K562 (cell line): ENCODE data around the gene CLPSL1. TPM values are rescaled to one million over a fixed set of nuclear protein-coding genes. Genes with fewer than 3 reads are reported as not detected.
A peak's percentile ranks its signal among the peaks of the same experiment; 100 is the strongest.

ENCODE experiments used
- ATAC-seq: fragments of 200-7000 bp; cut with Tn5 transposase; 3 replicates; pipeline ENCODE4 v1.9.1; 2020; ENCODE audit warnings: moderate library complexity
- Bru-seq: library from RNA; stranded (reverse); fragments of 400-500 nt; gene quantifications from one replicate; lab custom pipeline; 2021; lab: Mats Ljungman, UMichigan
- BruChase-seq, 2 experiments: library from RNA; stranded (reverse); fragments of 400-500 nt; gene quantifications; one replicate each; lab custom pipeline; 2021; lab: Mats Ljungman, UMichigan
- BruUV-seq: library from RNA; stranded (reverse); fragments of 400-500 nt; replicated peaks from 2 replicates; lab custom pipeline; 2021; lab: Mats Ljungman, UMichigan
- CTCF ChIA-PET: fragments of 300-600 bp; formaldehyde crosslinking; extraction: SDS; loops from one replicate; lab custom pipeline; 2021; ENCODE audit warnings: low intra/inter-chr PET ratio; lab: Yijun Ruan, JAX
- POLR2A ChIA-PET: fragments of 300-600, 350-650 bp; sonication (Branson Sonifier 250); formaldehyde crosslinking; extraction: SDS; loops from one replicate; lab custom pipeline; 2021; ENCODE audit warnings: antibody characterized with exemption, inconsistent platforms; lab: Yijun Ruan, JAX
- DNase-seq, 4 experiments: peaks; one replicate each; pipeline versions ENCODE4 v3.0.0 to v3.0.0-alpha.2; 2011 to 2018; ENCODE audit warnings: low spot score in 3 of 4, mixed read lengths in 3 of 4; ENCODE audit errors: extremely low read depth in 1 of 4
- FAIRE-seq: peaks from 2 replicates; lab custom pipeline; 2011; peaks lifted over from hg19 to GRCh38; lab: Jason Lieb, UNC
- H2AFZ ChIP-seq: 2 replicates; pipeline ENCODE4 v1.6.0; 2011; ENCODE audit warnings: low read depth, low read length, control low read depth, inconsistent platforms
- H3K27ac ChIP-seq: fragments of 200-600 bp; 3 replicates; pipeline ENCODE4 v1.8.0; 2011; ENCODE audit warnings: low read depth, mild to moderate bottlenecking, control low read depth, inconsistent platforms, low read length, moderate library complexity, mixed read lengths; ENCODE audit errors: extremely low read depth
- H3K27me3 ChIP-seq, 2 experiments: fragments of 300-600 bp in 1 of 2; 2 replicates in 1 of 2; 3 replicates in 1 of 2; pipeline versions ENCODE4 v1.6.0 to v1.8.0; 2011; ENCODE audit warnings: inconsistent platforms in 2 of 2, low read length in 2 of 2, mild to moderate bottlenecking in 1 of 2, mixed read lengths in 1 of 2, moderate library complexity in 1 of 2; ENCODE audit not compliant: control insufficient read depth in 2 of 2, insufficient read depth in 2 of 2
- H3K36me3 ChIP-seq: fragments of 300-600 bp; 3 replicates; pipeline ENCODE4 v1.8.0; 2011; ENCODE audit warnings: mild to moderate bottlenecking, low read length, inconsistent platforms; ENCODE audit not compliant: control insufficient read depth, insufficient read depth
- H3K4me1 ChIP-seq, 2 experiments: fragments of 200-600 bp in 1 of 2; replicated peaks in 1 of 2; 2 replicates in 1 of 2; 3 replicates in 1 of 2; pipeline versions ENCODE4 v1.5.1 to v1.8.0; 2011; ENCODE audit warnings: inconsistent platforms in 2 of 2, low read length in 2 of 2, mild to moderate bottlenecking in 1 of 2, mixed read lengths in 1 of 2, moderate library complexity in 1 of 2; ENCODE audit not compliant: control insufficient read depth in 2 of 2, insufficient read depth in 2 of 2
- H3K4me2 ChIP-seq: 2 replicates; pipeline ENCODE4 v1.6.1; 2011; ENCODE audit warnings: low read length, control low read depth, inconsistent platforms, mixed read lengths; ENCODE audit not compliant: insufficient read depth
- H3K4me3 ChIP-seq: fragments of 200-600 bp; sonication (generic), shearing (Covaris generic); 2 replicates; pipeline ENCODE4 v1.5.1; 2016; ENCODE audit warnings: control low read depth, inconsistent platforms
- H3K79me2 ChIP-seq: fragments of 200-600 bp; 3 replicates; pipeline ENCODE4 v1.8.0; 2011; ENCODE audit warnings: low read length, inconsistent platforms; ENCODE audit not compliant: control insufficient read depth, insufficient read depth
- H3K9ac ChIP-seq, 2 experiments: 2 replicates each; pipeline versions ENCODE4 v1.6.0 to v1.6.1; 2011; ENCODE audit warnings: low read depth in 2 of 2, low read length in 2 of 2, control low read depth in 1 of 2, inconsistent platforms in 1 of 2, mild to moderate bottlenecking in 1 of 2, mixed read lengths in 1 of 2; ENCODE audit not compliant: insufficient read depth in 1 of 2
- H3K9me1 ChIP-seq: one replicate; pipeline ENCODE4 v1.6.0; 2011; ENCODE audit warnings: inconsistent platforms, mild to moderate bottlenecking, low read length, moderate library complexity; ENCODE audit not compliant: control insufficient read depth, insufficient read depth
- H3K9me3 ChIP-seq: replicated peaks from 2 replicates; pipeline ENCODE4 v1.5.1; 2011; ENCODE audit warnings: low read depth, low read length, inconsistent platforms; ENCODE audit not compliant: control insufficient read depth, insufficient read depth
- H4K20me1 ChIP-seq: replicated peaks from 2 replicates; pipeline ENCODE4 v1.6.1; 2011; ENCODE audit warnings: low read length, inconsistent platforms, mixed read lengths; ENCODE audit not compliant: control insufficient read depth, insufficient read depth
- ATF7 ChIP-seq: fragments of 450-650 bp; IDR thresholded peaks from 2 replicates; pipeline ENCODE4 v1.7.1; 2014; ENCODE audit warnings: mild to moderate bottlenecking, moderate library complexity
- FIP1L1 ChIP-seq: fragments of 200-400 bp; formaldehyde crosslinking; IDR thresholded peaks from 2 replicates; pipeline ENCODE4 v1.6.1; 2018; ENCODE audit warnings: mild to moderate bottlenecking, low read depth, low read length; ENCODE audit not compliant: poor library complexity, severe bottlenecking
- HMG20B ChIP-seq: fragments of 250-450 bp; sonication (Bioruptor Pico); IDR thresholded peaks from 2 replicates; pipeline ENCODE4 v1.5.0; 2021; ENCODE audit warnings: mild to moderate bottlenecking
- KAT2B ChIP-seq: IDR thresholded peaks from one replicate; pipeline ENCODE4 v1.6.1; 2012; ENCODE audit warnings: low read depth, mild to moderate bottlenecking, control low read depth, inconsistent platforms, low read length, moderate library complexity
- NFIC ChIP-seq: fragments of 450-650 bp; IDR thresholded peaks from 2 replicates; pipeline ENCODE4 v1.6.1; 2017; ENCODE audit warnings: mild to moderate bottlenecking, inconsistent platforms
- OTX1 ChIP-seq: fragments of 450-650 bp; formaldehyde crosslinking; IDR thresholded peaks from 2 replicates; pipeline ENCODE4 v1.4.0; 2022; ENCODE audit warnings: mild to moderate bottlenecking
- SUPT5H ChIP-seq: fragments of 450-650 bp; IDR thresholded peaks from 2 replicates; pipeline ENCODE4 v1.6.1; 2016
- ZC3H8 ChIP-seq: fragments of 450-650 bp; IDR thresholded peaks from 2 replicates; pipeline ENCODE4 v1.6.1; 2017
- ZNF311 ChIP-seq: fragments of 250-450 bp; sonication (Bioruptor Pico); IDR thresholded peaks from 2 replicates; pipeline ENCODE4 v1.4.0; 2020; ENCODE audit warnings: mild to moderate bottlenecking, moderate library complexity
- ZNF589 ChIP-seq: fragments of 200-800 bp; sonication (Bioruptor generic); IDR thresholded peaks from 2 replicates; pipeline ENCODE4 v1.6.1; 2016; ENCODE audit warnings: low read depth, missing genetic modification characterization, missing compliant biosample characterization
- ZNF717 ChIP-seq: fragments of 250-450 bp; sonication (Bioruptor Pico); IDR thresholded peaks from 2 replicates; pipeline ENCODE4 v1.5.0; 2021
- ZNF778 ChIP-seq: fragments of 450-650 bp; formaldehyde crosslinking; IDR thresholded peaks from 2 replicates; pipeline ENCODE4 v1.4.0; 2020; ENCODE audit warnings: mild to moderate bottlenecking, moderate library complexity
- WGBS: fragments of 100-300 bp; shearing (Covaris generic); methylation state at CpG from one replicate; pipeline ENCODE4 v1.1.6; 2016; ENCODE audit warnings: low coverage, mixed read lengths; ENCODE audit not compliant: insufficient coverage; ENCODE audit errors: missing lambda C conversion rate; 5-methylcytosine and 5-hydroxymethylcytosine counted together
- in situ Hi-C: fragments of 300-500 bp; cut with MboI; formaldehyde crosslinking; loops from 4 replicates; pipeline ENCODE4 v1.15.0; 2018; ENCODE audit warnings: inconsistent platforms, mixed read lengths
- intact Hi-C: fragments of 100-400 bp; cut with micrococcal nuclease; formaldehyde crosslinking; loops from 2 replicates; pipeline ENCODE4 v1.14.2; 2022
- long read RNA-seq, 3 experiments: library from polyadenylated mRNA in 2 of 3; library from RNA in 1 of 3; unstranded in 2 of 3; stranded (forward) in 1 of 3; transcript quantifications; one replicate each; pipeline ENCODE4 v2.0.0, GENCODE V29; 2019 to 2022
- polyA minus RNA-seq, 3 experiments: library from RNA; depleted of rRNA, polyadenylated mRNA; stranded (reverse); fragments of >200 nt; gene quantifications; 2 replicates each; pipeline ENCODE4 v1.2.3, GENCODE V29; 2011
- polyA plus RNA-seq, 8 experiments: library from polyadenylated mRNA; depleted of rRNA in 4 of 8; stranded (reverse) in 5 of 8; unstranded in 3 of 8; fragments of >200 nt; fragmentation: Nextera tagmentation in 2 of 8; fragmentation: Illumina TruSeq in 1 of 8; extraction: Ambion mirVana in 2 of 8; extraction: Trizol in 1 of 8; gene quantifications; 2 replicates each; pipeline versions ENCODE4 v1.2.1 to v1.2.3, GENCODE V29; 2011 to 2014; ENCODE audit warnings: inconsistent platforms in 1 of 8, missing spikeins in 1 of 8
- total RNA-seq, 7 experiments: library from RNA; depleted of rRNA in 6 of 7; stranded (reverse); fragments of >200 nt in 6 of 7; fragmentation: Illumina TruSeq in 2 of 7; extraction: Trizol in 2 of 7; gene quantifications; 2 replicates each; pipeline versions ENCODE4 v1.2.1 to v1.2.3, GENCODE V29; 2011 to 2021; ENCODE audit warnings: low replicate concordance in 1 of 7
- TF ChIP-seq, protein P1 (sequence below): IDR thresholded peaks from 3 replicates; pipeline ENCODE4 v1.6.1; 2011; ENCODE audit warnings: borderline replicate concordance, mild to moderate bottlenecking; ENCODE audit not compliant: insufficient read length, insufficient read depth
- TF ChIP-seq, protein P2 (sequence below): sonication (generic); formaldehyde crosslinking; IDR thresholded peaks from 2 replicates; pipeline ENCODE4 v1.8.0; 2022; ENCODE audit warnings: missing genetic modification reagents, mild to moderate bottlenecking, borderline replicate concordance

Gene CLPSL1, protein sequence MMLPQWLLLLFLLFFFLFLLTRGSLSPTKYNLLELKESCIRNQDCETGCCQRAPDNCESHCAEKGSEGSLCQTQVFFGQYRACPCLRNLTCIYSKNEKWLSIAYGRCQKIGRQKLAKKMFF
- not detected in 2 replicates for total RNA-seq (2011; cell fraction: chromatin; rRNA removed; ENCODE audit: low replicate concordance)
- total RNA-seq (2011; cell fraction: nucleolus; rRNA removed): not detected in 2 replicates
- not detected in 2 replicates for total RNA-seq (2011; cell fraction: nucleoplasm; rRNA removed)
- total RNA-seq (2014; rRNA removed): not detected in 2 replicates
- total RNA-seq (2014; rRNA removed; fragmentation: Illumina TruSeq; extraction: Trizol): not detected in 2 replicates
- not detected in 2 replicates for total RNA-seq (2015; rRNA removed; fragmentation: Illumina TruSeq; extraction: Trizol)
- total RNA-seq (2021): not detected in 2 replicates
- polyA plus RNA-seq (2011; rRNA removed): not detected in 2 replicates
- not detected in 2 replicates for polyA plus RNA-seq (2011; cell fraction: cytosol; rRNA removed)
- polyA plus RNA-seq (2011; cell fraction: nucleus; rRNA removed): not detected in 2 replicates
- polyA plus RNA-seq (2012): not detected in 2 replicates
- polyA plus RNA-seq (2014; fragmentation: Illumina TruSeq; extraction: Trizol): not detected in 2 replicates
- not detected for polyA plus RNA-seq (2014; fragmentation: Nextera tagmentation; extraction: Ambion mirVana)
- polyA plus RNA-seq (2014; rRNA removed): not detected in 2 replicates
- not detected in 2 replicates for polyA minus RNA-seq (2011; rRNA and poly(A)+ RNA removed)
- polyA minus RNA-seq (2011; cell fraction: cytosol; rRNA and poly(A)+ RNA removed): not detected in 2 replicates
- polyA minus RNA-seq (2011; cell fraction: nucleus; rRNA and poly(A)+ RNA removed): not detected in 2 replicates
- not detected for Bru-seq, nascent RNA
- BruChase-seq, experiment 1, labeled RNA remaining after a 2-hour chase: not detected
- BruChase-seq, experiment 2, labeled RNA remaining after a 6-hour chase: not detected
- long read RNA-seq, experiment 1: 0 reads
- long read RNA-seq, experiment 2: 0 reads
- long read RNA-seq, experiment 3: 0 reads

DNA sequence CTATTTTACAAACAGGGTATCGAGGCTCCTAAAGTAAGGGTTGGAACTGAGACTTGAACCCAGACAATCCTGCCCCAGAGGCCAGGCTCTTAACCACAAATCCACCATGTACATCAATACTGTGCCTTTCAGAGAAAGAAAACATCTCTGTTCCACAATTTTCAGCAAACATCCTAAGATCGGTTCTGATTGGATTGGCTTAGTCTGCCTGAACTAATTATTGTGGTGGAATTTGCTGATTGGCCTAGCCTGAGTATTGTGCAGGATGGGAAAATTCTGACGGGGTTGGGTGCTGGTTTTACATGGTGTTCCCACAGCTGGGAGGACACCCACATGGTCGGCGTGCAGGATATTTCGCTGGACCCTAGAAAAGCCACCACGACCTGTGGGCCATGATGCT, at the start of gene CLPSL1:
Gene CLPSL1 (plus strand): TSS at position 301 of the 400 bp plus-strand sequence. CDS start 92 bp downstream, at position 393.
- Histone ChIP-seq H3K36me3 (no peaks in the 10 kb centered on the region), H3K27ac (no peak within 1 kb of the TSS), H3K79me2 (no peaks in the 10 kb centered on the region), H3K9ac (no peak within 1 kb of the TSS), H3K9me3 (no peaks in the 10 kb centered on the region), H2AFZ (no peak within 1 kb of the TSS), H3K4me2 (no peak within 1 kb of the TSS), H3K4me3 (no peak within 1 kb of the TSS), H3K9me1 (no peaks in the 10 kb centered on the region), H4K20me1 (0 out of 2 replicates have a peak, but pooled peaks cover 4% of the 10 kb centered on the region), H3K4me1 (peaks cover 0 to 7% of the 10 kb centered on the region in 2 experiments; a peak in 3 of 5 replicates), H3K27me3 (peaks cover 41 to 66% of the 10 kb centered on the region in 2 experiments)
- DNase-seq (peak in 3 of 4 experiments; percentile 7 to 9 (median 7)), ATAC-seq (no peak), FAIRE-seq (no peak)
- in situ Hi-C loops: no loop called here
- intact Hi-C loops: no loop called here
- no TSS peak for BruUV-seq
- ChIA-PET POLR2A (no interaction called here), CTCF (no interaction called here)
- WGBS: under 1% methylated on average over 7 of the region's 7 CpGs
- TF ChIP-seq ZNF311 (CRISPR knock-in tag): no peak
- no peak for TF ChIP-seq FIP1L1
- no peak for TF ChIP-seq ATF7
- no peak for TF ChIP-seq NFIC
- TF ChIP-seq HMG20B (CRISPR knock-in tag): no peak
- TF ChIP-seq ZNF589 (CRISPR knock-in tag): no peak
- TF ChIP-seq ZNF717 (CRISPR knock-in tag): no peak
- no peak for TF ChIP-seq KAT2B
- no peak for TF ChIP-seq SUPT5H
- TF ChIP-seq, protein P1, sequence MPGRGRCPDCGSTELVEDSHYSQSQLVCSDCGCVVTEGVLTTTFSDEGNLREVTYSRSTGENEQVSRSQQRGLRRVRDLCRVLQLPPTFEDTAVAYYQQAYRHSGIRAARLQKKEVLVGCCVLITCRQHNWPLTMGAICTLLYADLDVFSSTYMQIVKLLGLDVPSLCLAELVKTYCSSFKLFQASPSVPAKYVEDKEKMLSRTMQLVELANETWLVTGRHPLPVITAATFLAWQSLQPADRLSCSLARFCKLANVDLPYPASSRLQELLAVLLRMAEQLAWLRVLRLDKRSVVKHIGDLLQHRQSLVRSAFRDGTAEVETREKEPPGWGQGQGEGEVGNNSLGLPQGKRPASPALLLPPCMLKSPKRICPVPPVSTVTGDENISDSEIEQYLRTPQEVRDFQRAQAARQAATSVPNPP: no peak
- TF ChIP-seq OTX1 (CRISPR knock-in tag): no peak
- TF ChIP-seq ZC3H8: no peak
- TF ChIP-seq, protein P2, sequence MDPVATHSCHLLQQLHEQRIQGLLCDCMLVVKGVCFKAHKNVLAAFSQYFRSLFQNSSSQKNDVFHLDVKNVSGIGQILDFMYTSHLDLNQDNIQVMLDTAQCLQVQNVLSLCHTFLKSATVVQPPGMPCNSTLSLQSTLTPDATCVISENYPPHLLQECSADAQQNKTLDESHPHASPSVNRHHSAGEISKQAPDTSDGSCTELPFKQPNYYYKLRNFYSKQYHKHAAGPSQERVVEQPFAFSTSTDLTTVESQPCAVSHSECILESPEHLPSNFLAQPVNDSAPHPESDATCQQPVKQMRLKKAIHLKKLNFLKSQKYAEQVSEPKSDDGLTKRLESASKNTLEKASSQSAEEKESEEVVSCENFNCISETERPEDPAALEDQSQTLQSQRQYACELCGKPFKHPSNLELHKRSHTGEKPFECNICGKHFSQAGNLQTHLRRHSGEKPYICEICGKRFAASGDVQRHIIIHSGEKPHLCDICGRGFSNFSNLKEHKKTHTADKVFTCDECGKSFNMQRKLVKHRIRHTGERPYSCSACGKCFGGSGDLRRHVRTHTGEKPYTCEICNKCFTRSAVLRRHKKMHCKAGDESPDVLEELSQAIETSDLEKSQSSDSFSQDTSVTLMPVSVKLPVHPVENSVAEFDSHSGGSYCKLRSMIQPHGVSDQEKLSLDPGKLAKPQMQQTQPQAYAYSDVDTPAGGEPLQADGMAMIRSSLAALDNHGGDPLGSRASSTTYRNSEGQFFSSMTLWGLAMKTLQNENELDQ: no peak
- no peak for TF ChIP-seq ZNF778 (CRISPR knock-in tag)
